Measurements from ENCODE around the gene STRC.
"Not testable (repeated sequence)": the region's sequence is repeated elsewhere in the genome, so short reads cannot be mapped to it uniquely, and the experiment has no call there.

STRC gene

GRCh38 chr15:43592841-43593240, 25.8 kb downstream of the STRC start:
- H3K18ac ChIP-seq (ENCODE audit: low read length); H3K9ac ChIP-seq (ENCODE audit: low read length); H4K91ac ChIP-seq (ENCODE audit: low read depth, low read length); H2BK5ac ChIP-seq (ENCODE audit: low read depth, low read length, poor library complexity); H3K36me3 ChIP-seq (ENCODE audit: control insufficient read depth in 1 of 2, insufficient read depth in 2 of 2, low read length in 2 of 2); H3K79me2 ChIP-seq (ENCODE audit: control insufficient read depth, insufficient read depth, low read length, poor library complexity); H2AFZ ChIP-seq (ENCODE audit: insufficient read depth, low read length, poor library complexity); H4K12ac ChIP-seq (ENCODE audit: low read depth, low read length); H2BK12ac ChIP-seq (ENCODE audit: low read length); H3K4me1 ChIP-seq (ENCODE audit: control insufficient read depth in 1 of 2, insufficient read depth in 2 of 2, low read length in 2 of 2); H3K4me2 ChIP-seq (ENCODE audit: low read length); H3K14ac ChIP-seq (ENCODE audit: low read length); H3K27me3 ChIP-seq (ENCODE audit: insufficient read depth, low read length); H4K8ac ChIP-seq (ENCODE audit: low read depth, low read length); H3K9me3 ChIP-seq (ENCODE audit: insufficient read depth, low read depth, low read length); H3K4me3 ChIP-seq (ENCODE audit: low read depth, low read length); DNase-seq; H3K23ac ChIP-seq (ENCODE audit: low read length); H3K27ac ChIP-seq (ENCODE audit: low read depth, low read length); H2AK5ac ChIP-seq (ENCODE audit: low read length); H3K79me1 ChIP-seq (ENCODE audit: low read length); H3K4ac ChIP-seq (ENCODE audit: low read depth, low read length); H2BK120ac ChIP-seq (ENCODE audit: insufficient read depth, low read length, poor library complexity): not testable (repeated sequence)
- WGBS (ENCODE audit: extremely low coverage, insufficient coverage, insufficient read length): no CpG with 5 or more reads among the region's 8 CpGs

DNA sequence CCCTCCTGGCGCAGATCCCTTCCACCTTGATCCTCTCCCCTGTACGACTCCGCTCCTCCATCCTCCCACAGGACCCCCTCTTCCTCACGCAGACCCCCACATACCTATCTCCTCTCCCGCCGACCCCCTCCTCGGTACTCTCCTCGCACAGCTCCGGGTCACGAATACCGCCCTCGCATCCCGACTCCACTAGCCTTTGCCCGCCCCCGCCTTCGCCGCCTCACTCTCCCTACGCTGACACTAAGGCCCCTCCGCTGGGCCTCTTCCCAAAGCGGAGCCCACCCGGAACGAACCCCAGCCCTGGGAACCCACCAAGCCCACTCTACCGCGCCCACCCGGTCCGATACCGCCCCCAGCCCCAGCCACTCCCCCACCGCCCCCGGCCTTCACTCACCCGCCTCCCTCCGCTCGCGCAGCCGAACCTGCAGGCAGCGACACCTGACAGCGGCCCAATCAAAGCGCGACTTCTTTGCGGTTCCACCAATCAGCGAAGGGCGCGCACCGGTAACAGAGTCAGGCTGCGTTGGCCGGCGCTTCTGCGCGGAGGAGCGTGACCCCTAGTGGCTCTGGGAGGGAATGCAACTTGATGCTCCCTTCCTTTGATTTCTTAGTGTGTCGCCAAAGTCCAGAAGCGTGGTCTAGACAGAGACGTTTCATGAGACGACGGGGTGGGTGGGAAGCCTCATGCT, 28.7 kb downstream of the STRC start, which contains the start of gene PPIP5K1:
PPIP5K1 (minus strand) TSS at position 431 of the 689 bp plus-strand sequence. CDS start 5,704 bp downstream, outside the sequence.
- H3K4me3 ChIP-seq (ENCODE audit: low read depth, low read length); H3K79me2 ChIP-seq (ENCODE audit: control insufficient read depth, insufficient read depth, low read length, poor library complexity); H2BK5ac ChIP-seq (ENCODE audit: low read depth, low read length, poor library complexity); H3K4me1 ChIP-seq (ENCODE audit: control insufficient read depth in 1 of 2, insufficient read depth in 2 of 2, low read length in 2 of 2); H4K91ac ChIP-seq (ENCODE audit: low read depth, low read length); H4K8ac ChIP-seq (ENCODE audit: low read depth, low read length); H4K12ac ChIP-seq (ENCODE audit: low read depth, low read length); DNase-seq; H3K18ac ChIP-seq (ENCODE audit: low read length); H3K4ac ChIP-seq (ENCODE audit: low read depth, low read length); H3K4me2 ChIP-seq (ENCODE audit: low read length); H2BK12ac ChIP-seq (ENCODE audit: low read length); H3K36me3 ChIP-seq (ENCODE audit: control insufficient read depth in 1 of 2, insufficient read depth in 2 of 2, low read length in 2 of 2); H3K9ac ChIP-seq (ENCODE audit: low read length); H2AK5ac ChIP-seq (ENCODE audit: low read length); H3K9me3 ChIP-seq (ENCODE audit: insufficient read depth, low read depth, low read length); H2BK120ac ChIP-seq (ENCODE audit: insufficient read depth, low read length, poor library complexity); H3K79me1 ChIP-seq (ENCODE audit: low read length); H3K23ac ChIP-seq (ENCODE audit: low read length); H3K14ac ChIP-seq (ENCODE audit: low read length); H2AFZ ChIP-seq (ENCODE audit: insufficient read depth, low read length, poor library complexity); H3K27ac ChIP-seq (ENCODE audit: low read depth, low read length); H3K27me3 ChIP-seq (ENCODE audit: insufficient read depth, low read length): not testable (repeated sequence)
- no CpG with 5 or more reads among the region's 54 CpGs for WGBS (ENCODE audit: extremely low coverage, insufficient coverage, insufficient read length)

DNA sequence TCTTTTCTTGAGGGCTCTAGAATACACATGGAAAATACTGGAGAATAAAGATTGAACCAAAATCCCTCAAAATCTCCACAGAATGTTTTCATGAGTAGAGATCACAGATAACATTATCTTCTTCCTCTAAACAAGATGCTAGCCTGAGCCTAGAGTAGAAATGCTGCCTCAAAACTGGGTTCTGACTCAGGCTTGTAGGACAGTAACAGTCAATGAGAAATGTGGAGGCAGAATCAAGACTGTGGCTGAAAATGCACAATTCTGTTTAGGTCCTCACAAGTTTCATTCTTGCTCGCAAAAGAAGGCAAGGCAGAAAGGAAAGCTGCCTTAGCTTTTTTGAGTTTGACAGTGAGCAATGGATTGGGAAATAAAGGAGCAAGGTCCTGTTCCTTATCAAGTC, 44.0 kb downstream of the STRC start:
- H2AFZ ChIP-seq (ENCODE audit: insufficient read depth, low read length, poor library complexity); H3K4me3 ChIP-seq (ENCODE audit: low read depth, low read length); H2BK120ac ChIP-seq (ENCODE audit: insufficient read depth, low read length, poor library complexity); H3K9me3 ChIP-seq (ENCODE audit: insufficient read depth, low read depth, low read length); H3K4ac ChIP-seq (ENCODE audit: low read depth, low read length); H4K8ac ChIP-seq (ENCODE audit: low read depth, low read length); H4K12ac ChIP-seq (ENCODE audit: low read depth, low read length); H3K27ac ChIP-seq (ENCODE audit: low read depth, low read length); H3K4me2 ChIP-seq (ENCODE audit: low read length); H4K91ac ChIP-seq (ENCODE audit: low read depth, low read length); H3K18ac ChIP-seq (ENCODE audit: low read length); H3K23ac ChIP-seq (ENCODE audit: low read length); H3K14ac ChIP-seq (ENCODE audit: low read length); H2BK5ac ChIP-seq (ENCODE audit: low read depth, low read length, poor library complexity); H3K9ac ChIP-seq (ENCODE audit: low read length); H3K79me2 ChIP-seq (ENCODE audit: control insufficient read depth, insufficient read depth, low read length, poor library complexity); H3K4me1 ChIP-seq (ENCODE audit: control insufficient read depth in 1 of 2, insufficient read depth in 2 of 2, low read length in 2 of 2); H3K27me3 ChIP-seq (ENCODE audit: insufficient read depth, low read length); H3K36me3 ChIP-seq (ENCODE audit: control insufficient read depth in 1 of 2, insufficient read depth in 2 of 2, low read length in 2 of 2); DNase-seq; H2AK5ac ChIP-seq (ENCODE audit: low read length); H2BK12ac ChIP-seq (ENCODE audit: low read length); H3K79me1 ChIP-seq (ENCODE audit: low read length): not testable (repeated sequence)
- whole genome bisulfite sequencing (ENCODE audit: extremely low coverage, insufficient coverage, insufficient read length): no CpG with 5 or more reads among the region's 1 CpG

- not testable (repeated sequence) for H3K36me3 ChIP-seq (ENCODE audit: control insufficient read depth in 1 of 2, insufficient read depth in 2 of 2, low read length in 2 of 2); H2AFZ ChIP-seq (ENCODE audit: insufficient read depth, low read length, poor library complexity); H3K4me1 ChIP-seq (ENCODE audit: control insufficient read depth in 1 of 2, insufficient read depth in 2 of 2, low read length in 2 of 2); H4K8ac ChIP-seq (ENCODE audit: low read depth, low read length); H4K91ac ChIP-seq (ENCODE audit: low read depth, low read length); H2AK5ac ChIP-seq (ENCODE audit: low read length); H3K9me3 ChIP-seq (ENCODE audit: insufficient read depth, low read depth, low read length); H3K9ac ChIP-seq (ENCODE audit: low read length); H3K79me1 ChIP-seq (ENCODE audit: low read length); H3K14ac ChIP-seq (ENCODE audit: low read length); H3K18ac ChIP-seq (ENCODE audit: low read length); H3K27me3 ChIP-seq (ENCODE audit: insufficient read depth, low read length); H2BK120ac ChIP-seq (ENCODE audit: insufficient read depth, low read length, poor library complexity); H3K27ac ChIP-seq (ENCODE audit: low read depth, low read length); H3K4ac ChIP-seq (ENCODE audit: low read depth, low read length); H3K23ac ChIP-seq (ENCODE audit: low read length); H2BK5ac ChIP-seq (ENCODE audit: low read depth, low read length, poor library complexity); H3K4me2 ChIP-seq (ENCODE audit: low read length); H4K12ac ChIP-seq (ENCODE audit: low read depth, low read length); H3K4me3 ChIP-seq (ENCODE audit: low read depth, low read length); DNase-seq; H3K79me2 ChIP-seq (ENCODE audit: control insufficient read depth, insufficient read depth, low read length, poor library complexity); H2BK12ac ChIP-seq (ENCODE audit: low read length)
- WGBS (ENCODE audit: extremely low coverage, insufficient coverage, insufficient read length): no CpG with 5 or more reads among the region's 2 CpGs
These were observed 52.0 kb downstream of the STRC start for GRCh38 chr15:43566615-43567014.
